Astrocyte (in vitro differentiated cells and primary cell): ENCODE data around the gene RSPH6A.

Experiments
- EZH2 ChIP-seq: IDR thresholded peaks from 2 replicates; pipeline ENCODE4 v1.6.1; 2012; ENCODE audit warnings: mild to moderate bottlenecking, low read length, inconsistent platforms; ENCODE audit not compliant: insufficient read depth
- TF ChIP-seq, protein P1 (sequence below): IDR thresholded peaks from 2 replicates; pipeline ENCODE4 v1.5.1; 2011; ENCODE audit warnings: low read depth, mild to moderate bottlenecking, inconsistent platforms, low read length, moderate library complexity; ENCODE audit not compliant: insufficient read depth

DNA sequence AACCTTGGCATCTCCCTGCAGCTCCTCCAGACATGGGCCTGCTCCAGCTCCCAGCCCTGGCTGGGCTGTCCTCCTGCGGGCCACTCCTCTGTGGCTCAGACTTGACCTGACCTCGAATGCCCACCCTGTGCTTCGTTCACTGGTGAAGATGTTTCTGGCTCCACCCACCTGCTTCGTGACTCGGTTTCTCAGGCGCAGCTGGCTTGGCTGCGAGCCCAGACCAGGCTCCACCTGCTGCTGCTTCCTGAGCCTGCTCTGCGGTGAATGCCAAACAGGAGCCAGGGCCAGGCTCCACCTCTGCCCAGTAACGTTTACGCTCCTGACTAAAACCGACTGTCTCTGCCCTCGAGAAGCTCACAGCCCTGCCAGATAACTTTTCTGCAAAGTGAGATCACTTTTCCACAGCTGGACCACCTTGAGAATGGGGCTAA lies 8.9 kb upstream of the RSPH6A start:
- TF ChIP-seq, protein P1, sequence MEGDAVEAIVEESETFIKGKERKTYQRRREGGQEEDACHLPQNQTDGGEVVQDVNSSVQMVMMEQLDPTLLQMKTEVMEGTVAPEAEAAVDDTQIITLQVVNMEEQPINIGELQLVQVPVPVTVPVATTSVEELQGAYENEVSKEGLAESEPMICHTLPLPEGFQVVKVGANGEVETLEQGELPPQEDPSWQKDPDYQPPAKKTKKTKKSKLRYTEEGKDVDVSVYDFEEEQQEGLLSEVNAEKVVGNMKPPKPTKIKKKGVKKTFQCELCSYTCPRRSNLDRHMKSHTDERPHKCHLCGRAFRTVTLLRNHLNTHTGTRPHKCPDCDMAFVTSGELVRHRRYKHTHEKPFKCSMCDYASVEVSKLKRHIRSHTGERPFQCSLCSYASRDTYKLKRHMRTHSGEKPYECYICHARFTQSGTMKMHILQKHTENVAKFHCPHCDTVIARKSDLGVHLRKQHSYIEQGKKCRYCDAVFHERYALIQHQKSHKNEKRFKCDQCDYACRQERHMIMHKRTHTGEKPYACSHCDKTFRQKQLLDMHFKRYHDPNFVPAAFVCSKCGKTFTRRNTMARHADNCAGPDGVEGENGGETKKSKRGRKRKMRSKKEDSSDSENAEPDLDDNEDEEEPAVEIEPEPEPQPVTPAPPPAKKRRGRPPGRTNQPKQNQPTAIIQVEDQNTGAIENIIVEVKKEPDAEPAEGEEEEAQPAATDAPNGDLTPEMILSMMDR, result no peak
- no peak for TF ChIP-seq EZH2
